HG02623 (cell line): Measurements from ENCODE around the gene ISG15.
A peak's percentile ranks its signal among the peaks of the same experiment; 100 is the strongest.
"Not testable (repeated sequence)": the region's sequence is repeated elsewhere in the genome, so short reads cannot be mapped to it uniquely, and the experiment has no call there.

Experiments
- ATAC-seq: cut with Tn5 transposase; IDR thresholded peaks from one replicate; pipeline ENCODE4 v1.9.1; 2021; ENCODE audit warnings: moderate library complexity; ENCODE audit not compliant: unreplicated experiment

Gene ISG15

DNA sequence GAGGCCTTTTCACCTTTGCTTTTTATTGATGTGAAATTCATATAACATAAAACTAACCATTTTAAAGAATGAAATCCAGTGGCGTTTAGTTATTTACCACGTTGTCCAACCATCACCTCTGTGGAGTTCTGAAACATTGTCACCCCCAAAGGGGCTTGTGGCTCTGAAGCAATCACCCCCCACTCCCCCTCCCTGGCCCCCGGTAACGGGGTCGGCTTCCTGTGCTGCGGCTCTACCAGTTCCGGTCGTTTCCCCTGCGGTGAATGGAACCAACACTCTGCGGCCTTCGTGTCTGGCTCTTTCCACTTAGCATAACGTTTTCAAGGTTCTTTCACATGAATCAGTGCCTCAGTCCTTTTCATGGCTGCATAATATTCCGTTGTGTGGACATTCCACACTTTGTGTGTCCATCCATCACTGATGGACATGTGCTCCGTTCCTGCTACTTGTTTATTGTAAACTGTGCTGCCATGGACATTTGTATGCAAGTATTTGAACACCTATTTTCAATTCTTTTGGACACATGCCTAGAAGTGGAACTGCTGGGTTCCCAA is 1.8 kb upstream of the ISG15 start:
- no peak for ATAC-seq

DNA sequence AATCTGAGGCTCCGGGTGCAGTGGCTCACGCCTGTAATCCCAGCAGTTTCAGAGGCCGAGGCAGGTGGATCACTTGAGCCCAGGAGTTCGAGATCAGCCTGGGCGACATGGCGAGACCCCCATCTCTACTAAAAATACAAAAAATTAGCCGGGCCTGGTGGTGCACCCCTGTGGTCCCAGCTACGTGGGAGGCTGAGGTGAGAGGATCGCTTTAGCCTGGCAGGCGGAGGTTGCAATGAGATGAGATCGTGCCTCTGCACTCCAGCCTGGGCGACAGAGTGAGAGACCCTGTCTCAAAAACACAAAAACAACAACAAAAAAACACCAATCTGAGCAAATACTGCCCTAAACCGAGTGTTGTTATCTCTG is 577 bp upstream of the ISG15 start:
- not testable (repeated sequence) for ATAC-seq

DNA sequence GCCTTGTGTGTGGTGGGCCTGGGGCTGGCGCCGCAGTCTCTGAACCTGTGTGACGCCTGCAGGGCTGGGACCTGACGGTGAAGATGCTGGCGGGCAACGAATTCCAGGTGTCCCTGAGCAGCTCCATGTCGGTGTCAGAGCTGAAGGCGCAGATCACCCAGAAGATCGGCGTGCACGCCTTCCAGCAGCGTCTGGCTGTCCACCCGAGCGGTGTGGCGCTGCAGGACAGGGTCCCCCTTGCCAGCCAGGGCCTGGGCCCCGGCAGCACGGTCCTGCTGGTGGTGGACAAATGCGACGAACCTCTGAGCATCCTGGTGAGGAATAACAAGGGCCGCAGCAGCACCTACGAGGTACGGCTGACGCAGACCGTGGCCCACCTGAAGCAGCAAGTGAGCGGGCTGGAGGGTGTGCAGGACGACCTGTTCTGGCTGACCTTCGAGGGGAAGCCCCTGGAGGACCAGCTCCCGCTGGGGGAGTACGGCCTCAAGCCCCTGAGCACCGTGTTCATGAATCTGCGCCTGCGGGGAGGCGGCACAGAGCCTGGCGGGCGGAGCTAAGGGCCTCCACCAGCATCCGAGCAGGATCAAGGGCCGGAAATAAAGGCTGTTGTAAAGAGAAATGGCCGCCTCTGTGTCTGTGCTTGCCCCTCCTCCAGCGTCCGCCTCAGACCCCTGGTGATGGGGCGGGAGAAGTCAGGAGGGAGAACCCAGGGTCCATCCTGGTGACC is 788 bp downstream of the ISG15 start:
- no peak for ATAC-seq

DNA sequence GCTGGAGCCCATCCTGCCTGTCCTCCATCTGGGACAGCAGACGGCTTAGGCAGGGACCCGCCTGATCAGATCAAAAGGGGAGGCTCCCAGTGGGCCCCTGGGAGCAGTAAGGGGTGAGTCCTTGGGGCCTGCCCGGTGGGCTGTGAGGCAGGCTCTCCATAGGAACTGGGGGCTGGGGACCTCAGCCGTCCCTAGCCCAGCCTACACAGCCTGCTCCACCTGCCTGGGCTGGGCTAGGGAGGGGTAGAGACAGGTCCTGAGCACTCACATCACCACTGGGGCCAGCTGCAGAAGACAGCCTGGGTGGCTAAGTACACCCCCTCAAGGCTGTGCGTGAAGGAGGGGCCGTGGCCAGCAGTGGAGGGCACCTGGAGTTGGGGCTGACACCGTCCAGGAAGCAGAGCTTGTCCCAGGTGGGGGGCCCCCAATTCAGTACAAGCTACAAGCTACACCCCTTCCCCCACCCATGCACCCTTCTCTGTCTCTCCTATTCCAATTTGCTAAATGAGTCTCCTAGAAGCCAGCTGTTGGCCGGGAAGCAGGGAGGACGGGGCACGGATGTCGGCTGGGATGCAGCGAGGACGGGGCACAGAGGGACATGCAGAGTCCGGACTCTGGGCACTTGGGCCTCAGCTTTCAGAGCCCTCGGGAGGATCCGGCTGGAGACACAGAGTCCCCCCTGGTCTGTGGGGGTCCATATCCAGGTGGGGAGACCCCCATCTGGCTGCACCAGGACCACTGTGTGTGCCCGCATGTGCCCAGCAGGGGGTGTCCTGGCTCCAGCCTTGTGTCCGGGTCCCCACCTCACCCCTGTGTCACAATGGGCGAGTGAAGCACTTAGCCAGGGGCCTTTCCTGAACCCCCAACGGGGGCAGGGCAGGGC is 1.7 kb downstream of the ISG15 start:
- ATAC-seq = no peak

DNA sequence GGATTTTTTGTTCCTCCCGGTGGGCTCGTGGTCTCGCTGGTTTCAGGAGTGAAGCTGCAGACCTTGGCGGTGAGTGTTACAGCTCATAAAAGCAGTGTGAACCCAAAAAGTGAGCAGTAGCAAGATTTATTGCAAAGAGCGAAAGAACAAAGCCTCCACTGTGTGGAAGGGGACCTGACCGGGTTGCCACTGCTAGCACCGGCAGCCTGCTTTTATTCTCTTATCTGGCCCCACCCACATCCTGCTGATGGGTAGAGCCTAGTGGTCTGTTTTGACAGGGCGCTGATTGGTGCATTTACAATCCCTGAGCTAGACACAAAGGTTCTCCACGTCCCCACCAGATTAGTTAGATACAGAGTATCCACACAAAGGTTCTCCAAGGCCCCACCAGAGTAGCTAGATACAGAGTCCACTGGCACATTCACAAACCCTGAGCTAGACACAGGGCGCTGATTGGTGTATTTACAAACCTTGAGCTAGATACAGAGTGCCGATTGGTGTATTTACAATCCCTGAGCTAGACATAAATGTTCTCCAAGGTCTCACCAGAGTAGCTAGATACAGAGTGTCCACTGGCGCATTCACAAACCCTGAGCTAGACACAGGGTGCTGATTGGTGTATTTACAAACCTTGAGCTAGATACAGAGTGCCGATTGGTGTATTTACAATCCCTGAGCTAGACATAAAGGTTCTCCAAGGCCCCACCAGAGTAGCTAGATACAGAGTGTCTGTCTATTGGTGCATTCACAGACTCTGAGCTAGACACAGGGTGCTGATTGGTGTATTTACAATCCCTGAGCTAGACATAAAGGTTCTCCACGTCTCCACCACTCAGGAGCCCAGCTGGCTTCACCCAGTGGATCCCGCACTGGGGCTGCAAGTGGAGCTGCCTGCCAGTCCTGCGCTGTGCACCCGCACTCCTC is 4.4 kb downstream of the ISG15 start:
- ATAC-seq = not testable (repeated sequence)

DNA sequence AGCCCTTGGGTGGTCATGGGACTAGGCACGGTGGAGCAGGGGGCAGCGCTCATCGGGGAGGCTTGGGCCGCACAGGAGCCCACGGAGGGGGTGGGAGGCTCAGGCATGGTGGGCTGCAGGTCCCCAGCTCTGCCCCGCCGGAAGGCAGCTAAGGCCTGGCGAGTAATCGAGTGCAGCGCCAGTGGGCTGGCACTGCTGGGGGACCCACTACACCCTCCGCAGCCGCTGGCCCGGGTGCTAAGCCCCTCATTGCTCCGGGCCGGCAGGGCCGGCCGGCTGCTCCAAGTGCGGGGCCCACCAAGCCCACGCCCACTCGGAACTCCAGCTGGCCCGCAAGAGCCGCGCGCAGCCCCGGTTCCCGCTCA is 5.0 kb downstream of the ISG15 start:
- ATAC-seq = not testable (repeated sequence)

DNA sequence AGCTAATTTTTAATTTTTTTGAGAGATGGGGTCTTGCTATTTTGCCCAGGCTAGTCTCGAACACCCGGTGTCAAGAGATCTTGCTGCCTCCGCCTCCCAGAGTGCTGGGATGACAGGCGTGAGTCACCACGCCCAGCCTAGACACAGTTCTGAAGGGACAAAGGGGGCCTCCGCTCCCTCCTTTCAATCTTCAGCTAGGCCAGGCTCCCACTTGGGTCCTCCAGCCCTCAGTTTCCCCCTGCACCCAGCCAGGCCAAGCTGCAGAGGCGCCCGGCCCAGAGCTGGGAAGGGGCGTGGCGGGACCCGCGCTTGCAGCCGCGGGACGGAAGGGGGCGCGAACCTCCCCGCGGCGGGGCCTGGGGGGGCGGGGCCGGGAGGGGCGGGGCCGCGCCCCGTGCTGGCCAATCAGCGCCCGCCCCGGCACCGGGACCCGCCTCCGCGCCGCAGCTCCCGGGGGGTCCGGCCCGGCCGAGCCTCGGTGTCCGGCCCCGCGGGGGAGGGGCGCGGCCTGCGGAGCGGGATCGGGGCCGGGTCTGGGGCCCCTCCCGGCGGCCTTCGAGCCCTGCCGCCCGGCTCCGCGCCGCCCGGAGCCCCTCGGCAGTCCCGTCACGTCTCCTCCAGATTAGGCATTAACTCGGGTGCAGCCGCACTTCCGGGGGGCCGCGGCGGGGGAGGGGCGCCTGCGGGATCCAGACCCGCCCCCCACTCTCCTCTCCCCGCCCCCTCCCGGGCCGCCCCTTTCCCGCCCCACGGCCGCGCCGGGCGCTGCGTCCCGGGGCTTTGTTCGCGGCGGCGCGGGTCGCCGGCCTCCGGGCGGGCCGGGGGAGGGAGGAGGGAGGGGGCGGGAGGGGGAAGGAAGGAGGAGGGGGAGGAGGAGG is 6.1 kb downstream of the ISG15 start:
- peak; percentile 57 for ATAC-seq

DNA sequence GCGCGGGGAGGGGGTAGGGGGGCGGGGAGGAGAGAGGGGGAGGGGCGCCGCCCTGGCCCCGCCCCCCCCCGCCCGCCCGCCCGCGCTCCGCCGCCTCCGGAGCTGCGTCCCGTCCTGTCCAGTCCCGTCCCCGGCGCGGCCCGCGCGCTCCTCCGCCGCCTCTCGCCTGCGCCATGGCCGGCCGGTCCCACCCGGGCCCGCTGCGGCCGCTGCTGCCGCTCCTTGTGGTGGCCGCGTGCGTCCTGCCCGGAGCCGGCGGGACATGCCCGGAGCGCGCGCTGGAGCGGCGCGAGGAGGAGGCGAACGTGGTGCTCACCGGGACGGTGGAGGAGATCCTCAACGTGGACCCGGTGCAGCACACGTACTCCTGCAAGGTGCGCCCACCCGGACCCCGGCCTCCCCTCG is 6.7 kb downstream of the ISG15 start, which contains the start of gene AGRN:
Gene AGRN, plus strand, starts transcription at position 121 of the 405 bp plus-strand sequence. Its CDS starts 53 bp downstream, at position 174.
- ATAC-seq = peak; percentile 31

DNA sequence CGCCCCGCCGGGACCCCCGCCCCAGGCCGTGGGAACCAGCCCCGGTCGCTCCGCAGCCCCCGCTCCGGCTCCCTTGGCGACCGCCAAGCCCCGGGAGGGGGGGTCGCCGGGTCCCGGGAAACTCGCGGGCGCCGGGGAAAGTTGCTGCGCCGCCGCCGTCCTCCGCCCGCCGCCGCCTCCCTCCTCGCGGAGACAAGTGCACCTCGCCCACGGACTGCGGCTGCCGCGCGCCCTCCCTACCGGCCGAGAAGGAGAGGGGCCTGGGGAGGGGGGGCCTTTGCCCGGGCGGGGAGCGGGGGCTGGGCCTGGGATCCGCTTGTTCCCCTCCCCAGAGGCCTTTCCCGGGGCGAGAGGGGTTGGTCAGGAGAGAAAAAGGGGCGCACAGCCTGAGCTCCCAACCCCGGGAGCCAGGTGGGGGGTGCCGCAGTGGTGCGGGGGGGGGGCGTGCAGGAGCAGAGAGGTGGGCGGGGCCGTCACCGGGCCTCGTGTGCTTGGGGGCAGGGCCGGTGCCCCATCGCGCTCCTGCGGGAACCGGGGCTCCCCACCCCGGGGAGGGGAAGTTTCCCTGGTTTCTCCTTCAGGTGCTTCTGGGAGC is 7.2 kb downstream of the ISG15 start:
- ATAC-seq = peak; percentile 13

DNA sequence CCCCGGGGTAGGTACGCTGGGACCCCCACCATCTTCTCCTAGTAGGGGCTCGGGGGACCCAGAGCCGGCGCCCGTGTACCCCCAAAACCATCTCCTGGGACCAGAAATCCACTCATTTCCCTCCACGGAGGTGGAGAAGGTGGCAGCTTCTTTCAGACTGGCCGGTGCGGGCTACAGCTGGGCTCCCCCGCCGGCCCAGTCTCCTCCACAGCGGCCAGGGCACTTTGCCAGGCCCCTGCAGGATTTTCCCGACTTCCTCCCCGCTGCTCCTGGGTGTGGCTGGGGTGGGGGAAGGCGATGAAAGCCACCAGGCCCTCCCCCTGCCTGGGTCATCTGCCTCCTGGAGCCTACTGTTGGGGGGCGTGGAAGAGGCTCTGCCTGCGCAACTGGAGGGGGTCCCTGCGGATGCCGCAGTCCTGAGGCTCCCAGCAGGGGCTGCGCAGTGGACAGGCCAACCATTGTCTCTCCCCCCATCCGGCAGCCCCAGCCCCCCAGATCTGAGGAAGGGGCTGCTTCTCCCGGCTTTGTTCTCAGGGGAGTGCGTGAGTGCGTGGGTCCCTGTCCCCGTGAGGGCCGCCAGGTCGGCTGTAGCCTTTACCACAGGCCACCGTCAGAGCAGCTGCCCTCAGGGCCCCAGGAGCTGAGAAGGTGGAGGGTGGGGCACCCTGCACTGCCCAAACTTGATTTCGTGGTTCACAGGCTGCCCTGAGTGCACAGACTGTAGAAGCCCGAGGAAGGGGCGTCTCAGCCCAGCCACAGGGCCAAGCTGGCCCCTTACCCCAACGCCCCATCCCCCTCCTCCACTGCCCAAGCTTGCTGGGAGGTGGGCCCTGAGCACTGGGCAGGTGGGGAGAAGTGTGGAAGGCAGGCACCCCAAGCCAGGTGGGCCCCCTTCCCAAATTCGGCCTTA is 8.0 kb downstream of the ISG15 start:
- no peak for ATAC-seq

DNA sequence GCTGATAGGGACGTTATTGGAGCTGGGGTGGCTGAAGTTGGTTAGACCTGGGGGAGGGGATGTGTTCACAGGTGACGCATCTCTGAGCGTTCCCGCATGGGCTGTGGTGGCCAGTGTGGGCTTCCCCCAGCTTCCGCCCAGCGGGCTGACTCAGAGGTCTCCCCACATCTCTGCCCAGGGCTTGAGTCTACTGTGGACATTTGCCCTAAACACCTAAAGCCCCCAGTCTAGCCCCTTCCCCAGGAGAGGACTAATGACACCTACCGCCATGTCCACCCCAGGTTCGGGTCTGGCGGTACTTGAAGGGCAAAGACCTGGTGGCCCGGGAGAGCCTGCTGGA is 8.6 kb downstream of the ISG15 start:
- no peak for ATAC-seq

DNA sequence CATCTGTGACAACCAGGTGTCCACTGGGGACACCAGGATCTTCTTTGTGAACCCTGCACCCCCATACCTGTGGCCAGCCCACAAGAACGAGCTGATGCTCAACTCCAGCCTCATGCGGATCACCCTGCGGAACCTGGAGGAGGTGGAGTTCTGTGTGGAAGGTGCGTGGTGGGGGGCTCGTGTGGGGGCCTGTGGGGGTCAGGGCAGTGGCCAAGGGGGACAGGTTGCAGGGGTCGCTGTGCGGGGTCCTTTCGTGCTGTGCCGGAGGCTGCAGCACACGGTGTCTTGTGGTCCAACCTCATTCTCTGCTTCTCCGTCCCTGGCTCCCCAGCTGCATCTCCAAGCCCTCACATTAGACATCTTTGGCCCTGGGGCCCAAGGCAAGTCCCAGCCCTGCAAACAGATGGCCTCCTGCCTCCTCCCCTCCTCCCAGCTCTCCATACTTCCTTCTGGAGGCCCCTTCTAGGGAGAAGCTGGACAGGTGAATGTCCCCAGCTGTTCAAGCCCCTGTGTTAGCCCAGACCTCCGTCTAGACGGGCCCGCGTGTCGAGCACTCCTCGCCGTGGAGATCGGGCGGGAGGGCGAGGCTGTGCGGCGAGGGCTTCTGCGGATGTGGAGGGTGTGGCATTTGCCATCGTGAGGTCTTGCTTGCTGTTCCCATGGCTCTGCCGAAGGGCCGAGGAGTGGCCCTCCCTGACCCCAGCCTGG is 9.2 kb downstream of the ISG15 start:
- ATAC-seq = no peak

DNA sequence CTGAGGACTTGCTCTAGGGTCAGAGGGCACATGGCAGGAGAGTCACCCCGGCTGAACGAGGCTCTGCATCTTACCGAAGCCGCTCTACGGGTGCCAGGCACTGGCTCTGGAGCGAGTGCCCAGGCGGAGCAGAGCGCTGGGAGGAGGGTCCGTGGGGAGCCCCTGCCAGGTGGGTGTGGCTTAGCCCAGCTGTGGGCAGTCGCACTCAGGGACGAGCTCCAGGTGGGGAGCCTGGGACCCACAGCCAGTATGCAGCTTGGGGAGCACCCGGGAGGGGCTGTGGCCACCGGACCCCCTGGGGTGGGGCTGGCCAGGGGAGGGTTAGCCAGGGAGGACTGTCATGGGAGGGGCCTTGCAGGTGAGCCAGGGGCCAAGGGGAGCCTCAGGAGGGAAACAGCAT is 10.4 kb downstream of the ISG15 start:
- ATAC-seq = no peak

DNA sequence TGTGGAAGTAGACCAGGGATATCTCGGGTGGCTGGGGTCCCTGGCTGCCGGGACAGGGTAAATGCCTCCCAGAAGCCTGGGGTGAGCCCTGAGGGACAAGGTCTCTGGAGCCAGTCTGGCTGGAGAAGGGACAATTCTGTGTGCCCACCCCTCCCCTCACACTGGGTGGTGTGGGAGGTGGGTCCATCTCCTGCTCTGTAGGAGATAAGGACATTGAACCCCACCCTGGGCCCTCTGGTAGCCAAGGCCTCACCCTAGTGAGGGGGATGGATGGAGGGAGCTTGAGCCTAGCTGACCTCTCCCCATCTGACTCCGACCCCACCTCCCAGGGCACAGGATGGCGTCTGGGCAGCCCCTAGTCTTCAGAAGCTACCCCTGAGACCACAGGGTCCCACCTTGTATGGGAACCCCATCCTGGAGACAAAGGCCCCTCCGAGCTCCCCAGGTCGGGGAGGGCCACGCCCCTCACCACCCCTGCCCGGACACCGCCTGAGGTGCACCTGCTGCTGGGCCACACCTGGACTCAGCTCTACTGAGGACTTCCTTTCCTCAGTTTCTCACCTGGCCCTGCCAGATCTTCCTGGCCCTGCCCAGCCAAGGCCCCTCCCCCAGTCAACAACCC is 11.0 kb downstream of the ISG15 start:
- ATAC-seq = no peak

DNA sequence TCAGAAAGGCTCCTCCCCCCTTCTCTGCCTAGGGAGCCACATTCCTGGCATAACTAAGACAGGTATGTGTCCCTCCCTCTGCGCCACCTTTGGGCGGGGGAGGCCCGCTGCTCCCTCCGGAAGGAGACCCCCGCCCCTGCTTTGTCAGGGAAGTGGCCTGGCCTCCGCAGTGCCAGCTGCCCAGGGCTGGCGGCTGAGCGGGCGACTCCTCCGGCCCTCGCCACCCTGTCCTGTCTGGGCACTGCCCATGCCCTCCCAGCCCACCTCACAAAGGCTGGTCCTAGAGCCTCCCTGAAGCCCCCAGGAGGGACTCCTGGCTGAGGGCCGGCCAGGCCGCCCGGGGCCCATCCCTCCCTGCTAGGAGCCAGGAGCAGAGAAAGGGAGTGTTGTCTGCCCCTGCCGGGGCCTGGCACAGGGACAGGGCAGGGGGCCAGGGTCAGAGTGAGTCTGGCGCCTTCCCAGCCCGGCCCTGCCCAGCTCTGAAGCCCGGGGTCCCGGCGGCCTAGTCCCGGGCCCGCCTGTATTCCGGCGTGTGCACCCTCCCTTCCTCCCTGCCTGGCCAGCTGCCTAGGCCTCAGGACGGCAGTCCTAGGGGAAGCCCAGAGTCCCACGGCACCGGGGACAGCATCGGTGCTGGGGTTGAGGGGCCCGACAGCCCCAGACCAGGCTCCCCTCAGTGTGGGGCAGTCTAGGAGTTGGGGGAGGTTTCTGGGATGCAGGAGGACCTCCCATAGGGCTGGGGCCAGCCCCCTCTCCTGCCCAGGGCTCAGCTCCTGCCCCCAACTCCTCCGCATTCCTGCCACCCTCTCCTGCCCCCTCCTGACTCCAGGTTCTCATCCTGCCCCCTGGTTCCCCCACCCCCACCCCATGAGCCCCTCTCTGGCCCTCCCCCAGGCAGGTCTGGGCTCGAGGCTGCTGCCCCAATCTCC is 11.7 kb downstream of the ISG15 start:
- no peak for ATAC-seq

DNA sequence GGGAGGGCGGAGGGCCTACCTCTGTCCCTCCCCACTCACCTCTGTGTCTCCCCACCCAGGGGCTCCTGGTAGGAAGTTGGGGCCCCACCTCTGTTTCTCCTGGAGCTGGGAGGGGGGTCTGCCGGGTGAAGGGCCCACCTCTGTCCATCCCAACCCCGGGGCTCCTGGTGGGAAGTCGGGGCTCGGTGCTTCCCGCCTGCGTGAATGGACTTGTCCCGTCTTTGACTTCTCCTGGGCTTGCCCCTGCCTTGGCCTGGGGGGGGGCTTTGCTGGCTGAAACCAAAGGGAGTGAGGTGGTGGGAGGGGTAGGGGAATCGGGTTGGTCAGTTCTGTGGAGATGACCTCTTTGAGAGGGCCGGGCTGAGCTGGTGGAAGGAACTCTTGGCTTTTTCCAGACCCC is 12.4 kb downstream of the ISG15 start:
- ATAC-seq = no peak
